Measurements from ENCODE around the gene TFEB.

DNA sequence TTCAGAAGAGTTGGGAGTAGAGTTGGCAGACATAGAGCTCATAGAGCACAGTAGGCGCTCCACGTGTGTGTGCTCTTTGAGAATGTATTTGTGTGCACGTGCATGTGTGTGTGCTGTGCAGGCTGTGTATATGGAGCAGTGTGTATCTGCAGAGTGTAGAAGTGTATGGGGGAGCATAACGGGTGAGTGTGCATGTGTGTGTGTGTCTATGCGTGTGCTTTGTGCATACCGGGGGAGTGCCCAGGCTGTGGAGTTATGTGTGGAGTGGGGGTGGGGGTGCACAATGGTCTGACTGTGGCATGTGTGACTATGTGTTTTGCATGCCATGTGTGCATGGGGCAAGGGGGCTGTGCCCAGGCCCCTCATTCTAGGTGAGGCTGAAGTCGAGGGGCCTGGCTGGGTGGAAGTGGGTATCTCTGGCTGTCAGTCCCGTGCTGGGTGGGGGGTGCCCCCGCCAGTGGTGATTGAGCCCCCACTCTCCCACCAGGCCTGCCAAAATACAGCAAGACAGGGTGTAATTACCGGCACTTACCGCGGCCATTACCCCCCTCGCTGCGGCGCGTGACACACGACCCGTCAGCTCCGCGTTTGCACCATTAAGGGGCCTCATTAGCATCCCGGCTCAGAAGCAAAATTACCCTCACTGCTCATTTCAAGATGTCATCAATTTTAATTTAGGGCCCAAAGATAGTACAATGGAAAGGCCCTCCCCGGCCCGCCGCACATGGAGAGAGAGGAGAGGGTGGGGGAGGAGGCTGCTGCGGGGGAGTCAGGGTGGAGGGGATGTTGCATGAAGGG, 58.1 kb downstream of the TFEB start:
- TF ChIP-seq CEBPB (IDR thresholded peaks at IDR 0.05) = no peak
- no peak for TF ChIP-seq CREB1 (IDR thresholded peaks at IDR 0.05; ENCODE audit: low read depth)
- TF ChIP-seq ZBTB7A (IDR thresholded peaks at IDR 0.05; ENCODE audit: low read depth) = no peak
- no peak for TF ChIP-seq EP300 (IDR thresholded peaks at IDR 0.05; ENCODE audit: borderline replicate concordance)
- no peak for TF ChIP-seq TEAD4 (IDR thresholded peaks at IDR 0.05)
- no peak for TF ChIP-seq TAF1 (IDR thresholded peaks at IDR 0.05; ENCODE audit: low read depth)
- no peak for TF ChIP-seq NFIC (IDR thresholded peaks at IDR 0.05)
- no peak for TF ChIP-seq FOXM1 (IDR thresholded peaks at IDR 0.05; ENCODE audit: borderline replicate concordance, low read depth)
- TF ChIP-seq, protein P1, sequence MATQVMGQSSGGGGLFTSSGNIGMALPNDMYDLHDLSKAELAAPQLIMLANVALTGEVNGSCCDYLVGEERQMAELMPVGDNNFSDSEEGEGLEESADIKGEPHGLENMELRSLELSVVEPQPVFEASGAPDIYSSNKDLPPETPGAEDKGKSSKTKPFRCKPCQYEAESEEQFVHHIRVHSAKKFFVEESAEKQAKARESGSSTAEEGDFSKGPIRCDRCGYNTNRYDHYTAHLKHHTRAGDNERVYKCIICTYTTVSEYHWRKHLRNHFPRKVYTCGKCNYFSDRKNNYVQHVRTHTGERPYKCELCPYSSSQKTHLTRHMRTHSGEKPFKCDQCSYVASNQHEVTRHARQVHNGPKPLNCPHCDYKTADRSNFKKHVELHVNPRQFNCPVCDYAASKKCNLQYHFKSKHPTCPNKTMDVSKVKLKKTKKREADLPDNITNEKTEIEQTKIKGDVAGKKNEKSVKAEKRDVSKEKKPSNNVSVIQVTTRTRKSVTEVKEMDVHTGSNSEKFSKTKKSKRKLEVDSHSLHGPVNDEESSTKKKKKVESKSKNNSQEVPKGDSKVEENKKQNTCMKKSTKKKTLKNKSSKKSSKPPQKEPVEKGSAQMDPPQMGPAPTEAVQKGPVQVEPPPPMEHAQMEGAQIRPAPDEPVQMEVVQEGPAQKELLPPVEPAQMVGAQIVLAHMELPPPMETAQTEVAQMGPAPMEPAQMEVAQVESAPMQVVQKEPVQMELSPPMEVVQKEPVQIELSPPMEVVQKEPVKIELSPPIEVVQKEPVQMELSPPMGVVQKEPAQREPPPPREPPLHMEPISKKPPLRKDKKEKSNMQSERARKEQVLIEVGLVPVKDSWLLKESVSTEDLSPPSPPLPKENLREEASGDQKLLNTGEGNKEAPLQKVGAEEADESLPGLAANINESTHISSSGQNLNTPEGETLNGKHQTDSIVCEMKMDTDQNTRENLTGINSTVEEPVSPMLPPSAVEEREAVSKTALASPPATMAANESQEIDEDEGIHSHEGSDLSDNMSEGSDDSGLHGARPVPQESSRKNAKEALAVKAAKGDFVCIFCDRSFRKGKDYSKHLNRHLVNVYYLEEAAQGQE (IDR thresholded peaks at IDR 0.05; ENCODE audit: low read depth) = no peak
- TF ChIP-seq RAD21 (IDR thresholded peaks at IDR 0.05; ENCODE audit: low read depth) = no peak

Measured in Ishikawa (cell line).